Measurements from ENCODE around the gene NFATC1. TPM values are rescaled to one million over a fixed set of nuclear protein-coding genes. Genes with fewer than 3 reads are reported as not detected.
A peak's percentile ranks its signal among the peaks of the same experiment; 100 is the strongest.

Gene NFATC1
- total RNA-seq, 4 donors from 2014 or later: 2.1 to 41.3 (median 7.6) TPM

DNA sequence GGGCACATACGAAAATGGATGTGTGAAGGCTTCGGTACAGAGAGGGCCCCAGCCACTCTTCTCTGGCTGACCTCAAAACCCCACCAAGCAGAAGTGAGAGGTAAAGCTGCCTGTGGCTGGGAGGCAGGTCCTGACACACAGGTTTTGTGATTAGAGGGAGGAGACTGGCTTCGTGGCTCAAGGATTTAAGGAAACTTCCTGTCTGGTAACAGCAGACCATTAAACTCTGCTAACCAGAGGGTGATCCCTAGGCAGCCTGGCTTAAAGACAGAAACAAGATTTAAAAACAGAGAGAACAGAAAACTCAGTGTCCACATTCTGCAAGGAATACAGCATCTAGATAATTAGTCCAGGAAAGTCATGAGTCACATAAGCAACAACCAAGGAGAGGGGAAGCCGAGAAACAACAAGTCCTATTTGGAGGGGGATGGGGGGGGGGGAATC, 101.9 kb downstream of the NFATC1 start:
- Histone ChIP-seq H3K36me3 (no peaks in the 10 kb centered on the region), H3K4me3 (no peak overlapping the region), H3K27me3 (no peaks in the 10 kb centered on the region), H3K27ac (peak overlapping the region in 3 of 4 donors; percentile 38 to 77 (median 46)), H3K9me3 (peaks cover 0 to 6% (median 0%) of the 10 kb centered on the region in 4 donors), H3K4me1 (peaks cover 0 to 9% (median 2%) of the 10 kb centered on the region in 4 donors)
- peak in 2 of 3 donors; percentile 51 to 64 for DNase-seq
- TF ChIP-seq, protein P1, sequence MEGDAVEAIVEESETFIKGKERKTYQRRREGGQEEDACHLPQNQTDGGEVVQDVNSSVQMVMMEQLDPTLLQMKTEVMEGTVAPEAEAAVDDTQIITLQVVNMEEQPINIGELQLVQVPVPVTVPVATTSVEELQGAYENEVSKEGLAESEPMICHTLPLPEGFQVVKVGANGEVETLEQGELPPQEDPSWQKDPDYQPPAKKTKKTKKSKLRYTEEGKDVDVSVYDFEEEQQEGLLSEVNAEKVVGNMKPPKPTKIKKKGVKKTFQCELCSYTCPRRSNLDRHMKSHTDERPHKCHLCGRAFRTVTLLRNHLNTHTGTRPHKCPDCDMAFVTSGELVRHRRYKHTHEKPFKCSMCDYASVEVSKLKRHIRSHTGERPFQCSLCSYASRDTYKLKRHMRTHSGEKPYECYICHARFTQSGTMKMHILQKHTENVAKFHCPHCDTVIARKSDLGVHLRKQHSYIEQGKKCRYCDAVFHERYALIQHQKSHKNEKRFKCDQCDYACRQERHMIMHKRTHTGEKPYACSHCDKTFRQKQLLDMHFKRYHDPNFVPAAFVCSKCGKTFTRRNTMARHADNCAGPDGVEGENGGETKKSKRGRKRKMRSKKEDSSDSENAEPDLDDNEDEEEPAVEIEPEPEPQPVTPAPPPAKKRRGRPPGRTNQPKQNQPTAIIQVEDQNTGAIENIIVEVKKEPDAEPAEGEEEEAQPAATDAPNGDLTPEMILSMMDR (IDR thresholded peaks at IDR 0.05): no peak
- TF ChIP-seq POLR2A (IDR thresholded peaks at IDR 0.05): no peak

DNA sequence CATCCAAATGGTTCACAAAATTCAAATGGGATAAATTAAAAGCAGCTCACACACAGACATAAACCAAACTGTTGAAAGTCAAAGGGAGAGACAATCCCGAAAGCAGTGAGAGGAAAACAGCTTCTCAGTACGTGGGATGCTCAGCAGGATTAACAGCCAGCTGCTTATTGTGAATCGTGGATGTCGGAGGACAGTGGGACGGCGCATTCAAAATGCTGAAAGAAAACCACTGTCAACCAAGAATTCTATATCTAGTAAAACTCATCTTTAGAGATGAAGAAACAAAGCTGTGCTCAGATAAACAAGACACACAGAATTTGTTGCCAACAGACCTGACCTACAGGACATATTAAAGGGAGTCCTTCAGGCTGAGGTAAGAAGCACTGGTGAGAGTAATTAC, 102.9 kb downstream of the NFATC1 start:
- no peak for TF ChIP-seq POLR2A (IDR thresholded peaks at IDR 0.05)
- TF ChIP-seq, protein P1 (IDR thresholded peaks at IDR 0.05): no peak
- H3K4me3 ChIP-seq: no peak overlapping the region
- peaks cover 0 to 6% (median 0%) of the 10 kb centered on the region in 4 donors for H3K9me3 ChIP-seq
- no peaks in the 10 kb centered on the region for H3K27me3 ChIP-seq
- DNase-seq: no peak
- peaks cover 0 to 9% (median 2%) of the 10 kb centered on the region in 4 donors for H3K4me1 ChIP-seq
- no peak overlapping the region for H3K27ac ChIP-seq
- H3K36me3 ChIP-seq: no peaks in the 10 kb centered on the region

DNA sequence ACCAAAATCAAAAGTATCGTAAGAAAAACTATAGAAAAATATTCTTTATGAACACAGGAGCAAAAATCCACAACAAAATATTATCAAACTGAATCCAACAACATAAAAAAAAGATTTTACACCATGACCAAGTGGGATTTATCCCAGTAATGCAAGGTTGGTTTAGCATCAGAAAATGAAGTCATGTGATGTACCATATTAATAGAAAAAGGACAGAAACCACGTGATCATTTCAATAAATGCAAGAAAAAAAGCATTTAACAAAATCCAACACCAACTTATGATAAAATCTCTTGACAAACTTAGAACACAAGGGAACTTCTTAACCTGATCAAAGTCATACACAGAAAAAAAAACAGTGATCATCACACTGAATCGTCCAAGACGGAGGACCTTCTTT, 105.3 kb downstream of the NFATC1 start:
- no peaks in the 10 kb centered on the region for H3K36me3 ChIP-seq
- H3K27ac ChIP-seq: no peak overlapping the region
- no peak for DNase-seq
- TF ChIP-seq, protein P1 (IDR thresholded peaks at IDR 0.05): no peak
- no peak for TF ChIP-seq POLR2A (IDR thresholded peaks at IDR 0.05)
- H3K9me3 ChIP-seq: peaks cover 0 to 6% (median 0%) of the 10 kb centered on the region in 4 donors
- no peak overlapping the region for H3K4me3 ChIP-seq
- no peaks in the 10 kb centered on the region for H3K27me3 ChIP-seq
- H3K4me1 ChIP-seq: peaks cover 0 to 13% (median 5%) of the 10 kb centered on the region in 4 donors

DNA sequence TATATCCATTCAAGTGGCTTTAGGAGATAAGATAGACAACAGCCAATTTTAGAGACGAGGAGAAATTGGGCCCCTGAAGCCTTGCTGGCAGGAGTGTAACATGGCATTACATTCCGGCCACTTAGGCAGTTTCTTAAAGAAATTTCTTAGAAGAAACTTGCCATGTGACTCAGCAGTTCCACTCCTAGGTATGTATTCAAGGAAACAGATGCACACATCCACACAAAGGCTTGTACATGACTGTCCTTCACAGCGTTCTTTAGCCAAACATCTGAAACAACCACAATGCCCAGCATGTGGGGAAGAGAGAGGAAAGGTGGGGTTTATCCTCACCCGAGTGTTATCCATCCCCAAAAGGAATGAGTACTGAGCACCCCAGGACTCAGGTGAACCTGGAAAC, 107.1 kb downstream of the NFATC1 start:
- Histone ChIP-seq H3K4me3 (no peak overlapping the region), H3K36me3 (no peaks in the 10 kb centered on the region), H3K27ac (no peak overlapping the region), H3K27me3 (no peaks in the 10 kb centered on the region), H3K4me1 (peaks cover 0 to 19% (median 17%) of the 10 kb centered on the region in 4 donors), H3K9me3 (peaks cover 0 to 6% (median 0%) of the 10 kb centered on the region in 4 donors)
- no peak for TF ChIP-seq POLR2A (IDR thresholded peaks at IDR 0.05)
- TF ChIP-seq, protein P1 (IDR thresholded peaks at IDR 0.05): no peak
- no peak for DNase-seq

DNA sequence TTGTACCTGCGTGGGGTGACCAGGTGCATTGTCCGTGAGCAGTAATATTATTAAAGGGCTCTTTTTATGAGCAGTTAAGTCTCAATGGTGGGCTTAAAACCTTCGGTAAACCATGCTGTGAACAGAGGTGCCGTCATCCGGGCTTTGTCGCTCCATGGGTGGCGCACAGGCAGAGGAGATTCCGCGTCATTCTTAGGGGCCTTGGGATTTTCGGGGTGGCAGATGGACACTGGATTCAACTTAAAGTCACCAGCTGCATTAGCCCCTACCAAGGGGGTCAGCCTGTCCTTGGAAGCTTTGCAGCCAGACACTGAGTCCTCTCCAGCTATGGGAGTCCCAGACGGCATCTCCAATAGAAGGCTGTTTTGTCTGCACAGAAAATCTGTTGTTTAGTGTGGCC, 107.7 kb downstream of the NFATC1 start:
- DNase-seq: peak in 2 of 3 donors; percentile 9 to 37
- no peak for TF ChIP-seq POLR2A (IDR thresholded peaks at IDR 0.05)
- TF ChIP-seq, protein P1 (IDR thresholded peaks at IDR 0.05): no peak

More for the DNA sequence above, 107.7 kb downstream of the NFATC1 start:
- no peak overlapping the region for H3K27ac ChIP-seq
- H3K36me3 ChIP-seq: no peaks in the 10 kb centered on the region
- H3K4me1 ChIP-seq: peaks cover 0 to 24% (median 20%) of the 10 kb centered on the region in 4 donors
- no peak overlapping the region for H3K4me3 ChIP-seq
- peaks cover 0 to 6% (median 0%) of the 10 kb centered on the region in 4 donors for H3K9me3 ChIP-seq
- H3K27me3 ChIP-seq: no peaks in the 10 kb centered on the region
